Esophagus squamous epithelium (tissue), 5 donors: ENCODE data around the gene SCARB1. TPM values are rescaled to one million over a fixed set of nuclear protein-coding genes. Genes with fewer than 3 reads are reported as not detected.

Experiments
- DNase-seq: peaks from one replicate; lab custom pipeline; 2025; lab: John Stamatoyannopoulos, UW
- H3K27ac ChIP-seq, 4 donors: fragments of 200-600 bp; sonication (generic); one replicate each; pipeline ENCODE4 v1.5.1; 2016 to 2019; ENCODE audit warnings: mild to moderate bottlenecking in 1 of 4
- H3K27me3 ChIP-seq, 4 donors: fragments of 200-600 bp; sonication (generic); 1 replicate in 3 of 4; 2 replicates in 1 of 4; pipeline versions ENCODE4 v1.5.1 to v1.6.0; 2017 to 2021; ENCODE audit warnings: antibody characterized with exemption in 1 of 4
- H3K36me3 ChIP-seq, 3 donors: fragments of 200-600 bp; sonication (generic); one replicate each; pipeline ENCODE4 v1.5.1; 2016 to 2019
- H3K4me1 ChIP-seq, 3 donors: fragments of 200-600 bp; sonication (generic); one replicate each; pipeline ENCODE4 v1.5.1; 2017 to 2019
- H3K4me3 ChIP-seq, 4 donors: fragments of 200-600 bp; sonication (generic); 1 replicate in 3 of 4; 2 replicates in 1 of 4; pipeline ENCODE4 v1.5.1; 2016 to 2019; ENCODE audit warnings: mild to moderate bottlenecking in 2 of 4, moderate library complexity in 1 of 4
- H3K9me3 ChIP-seq, 3 donors: fragments of 200-600 bp; sonication (generic); one replicate each; pipeline ENCODE4 v1.5.1; 2016 to 2019
- CTCF ChIP-seq, 6 experiments: fragments of 450-650 bp in 4 of 6; fragments of 200-600 bp in 2 of 6; sonication (generic) in 2 of 6; IDR thresholded peaks; one replicate each; pipeline ENCODE4 v1.5.1; 2016 to 2019; ENCODE audit warnings: antibody characterized with exemption in 6 of 6, mild to moderate bottlenecking in 4 of 6, moderate library complexity in 4 of 6
- POLR2A ChIP-seq, 4 donors: fragments of 450-650 bp; IDR thresholded peaks; one replicate each; pipeline ENCODE4 v1.6.1; 2017; ENCODE audit warnings: antibody characterized with exemption in 4 of 4, mild to moderate bottlenecking in 4 of 4, moderate library complexity in 3 of 4
- WGBS, 2 donors: methylation state at CpG; one replicate each; pipeline ENCODE4 v1.1.5; 2018; 5-methylcytosine and 5-hydroxymethylcytosine counted together
- intact Hi-C: fragments of 100-400 bp; cut with DNase I; formaldehyde crosslinking; loops from one replicate; pipeline ENCODE4 v1.15.0; 2022
- total RNA-seq, 4 donors: library from RNA; depleted of rRNA; stranded (reverse); fragments of >200 nt; gene quantifications; one replicate each; pipeline ENCODE4 v1.1.0, GENCODE V29; 2016
- donor health status: DM: yes; HTN: yes; CAD: no.

SCARB1 gene
- total RNA-seq, 4 donors from 2014 or later = 7.1 to 9.5 (median 8.8) TPM

GRCh38 chr12:124762791-124763593, 100.7 kb downstream of the SCARB1 start:
- Histone ChIP-seq H3K9me3 (peaks cover 0 to 14% (median 7%) of the 10 kb centered on the region in 3 donors), H3K4me3 (no peak overlapping the region), H3K27me3 (peaks cover 0 to 34% (median 0%) of the 10 kb centered on the region in 4 donors), H3K36me3 (no peaks in the 10 kb centered on the region), H3K27ac (peak overlapping the region in 1 of 4 donors; percentile 7), H3K4me1 (peaks cover 16 to 75% (median 27%) of the 10 kb centered on the region in 3 donors)
- DNase-seq = no peak
- 48 to 59% methylated on average over 12 to 13 of the region's 13 CpGs for WGBS, 2 donors
- intact Hi-C loops = no loop called here
- TF ChIP-seq CTCF (IDR thresholded peaks at IDR 0.05) (no peak), POLR2A (IDR thresholded peaks at IDR 0.05) (no peak)

- peaks cover 16 to 76% (median 27%) of the 10 kb centered on the region in 3 donors for H3K4me1 ChIP-seq
- no peak overlapping the region for H3K27ac ChIP-seq
- 81 to 86% methylated on average over 7 to 8 of the region's 8 CpGs for WGBS, 2 donors
- H3K36me3 ChIP-seq = no peaks in the 10 kb centered on the region
- intact Hi-C loops = no loop called here
- peaks cover 0 to 40% (median 0%) of the 10 kb centered on the region in 4 donors for H3K27me3 ChIP-seq
- DNase-seq = no peak
- peaks cover 0 to 18% (median 7%) of the 10 kb centered on the region in 3 donors for H3K9me3 ChIP-seq
- H3K4me3 ChIP-seq = no peak overlapping the region
- TF ChIP-seq POLR2A (IDR thresholded peaks at IDR 0.05) (no peak), CTCF (IDR thresholded peaks at IDR 0.05) (no peak)
Observed at GRCh38 chr12:124762384-124762783, 101.3 kb downstream of the SCARB1 start.

- Histone ChIP-seq H3K9me3 (peaks cover 0 to 23% (median 10%) of the 10 kb centered on the region in 3 donors), H3K4me3 (no peak overlapping the region), H3K4me1 (peaks cover 16 to 70% (median 22%) of the 10 kb centered on the region in 3 donors), H3K27ac (no peak overlapping the region), H3K27me3 (peaks cover 0 to 46% (median 0%) of the 10 kb centered on the region in 4 donors), H3K36me3 (no peaks in the 10 kb centered on the region)
- no peak for DNase-seq
- TF ChIP-seq CTCF (IDR thresholded peaks at IDR 0.05) (no peak), POLR2A (IDR thresholded peaks at IDR 0.05) (no peak)
- intact Hi-C loops = no loop called here
- 36 to 51% methylated on average over 2 to 3 of the region's 4 CpGs for WGBS, 2 donors
Observed at GRCh38 chr12:124761871-124762270, 101.8 kb downstream of the SCARB1 start.

GRCh38 chr12:124761056-124761455, 102.6 kb downstream of the SCARB1 start:
- peaks cover 0 to 23% (median 10%) of the 10 kb centered on the region in 3 donors for H3K9me3 ChIP-seq
- H3K4me3 ChIP-seq = no peak overlapping the region
- no peak overlapping the region for H3K27ac ChIP-seq
- H3K36me3 ChIP-seq = no peaks in the 10 kb centered on the region
- H3K4me1 ChIP-seq = peaks cover 9 to 66% (median 15%) of the 10 kb centered on the region in 3 donors
- no peak for DNase-seq
- no peak for TF ChIP-seq CTCF (IDR thresholded peaks at IDR 0.05)
- no peak for TF ChIP-seq POLR2A (IDR thresholded peaks at IDR 0.05)
- 82 to 96% methylated on average over 2 to 7 of the region's 7 CpGs for WGBS, 2 donors
- H3K27me3 ChIP-seq = peaks cover 0 to 53% (median 0%) of the 10 kb centered on the region in 4 donors
- intact Hi-C loops = no loop called here

- no peaks in the 10 kb centered on the region for H3K36me3 ChIP-seq
- DNase-seq = no peak
- H3K9me3 ChIP-seq = peaks cover 0 to 23% (median 10%) of the 10 kb centered on the region in 3 donors
- H3K4me1 ChIP-seq = peaks cover 5 to 66% (median 15%) of the 10 kb centered on the region in 3 donors
- peak overlapping the region in 2 of 4 donors; percentile 44 to 56 for H3K27ac ChIP-seq
- intact Hi-C loops = no loop called here
- no peak overlapping the region for H3K4me3 ChIP-seq
- peaks cover 0 to 57% (median 0%) of the 10 kb centered on the region in 4 donors for H3K27me3 ChIP-seq
- WGBS, 2 donors = 82% methylated on average over 6 of the region's 9 CpGs; no CpG with 5 or more reads in 1 of the 2 donors
- no peak for TF ChIP-seq POLR2A (IDR thresholded peaks at IDR 0.05)
- TF ChIP-seq CTCF (IDR thresholded peaks at IDR 0.05) = no peak
Observed at GRCh38 chr12:124760560-124760959, 103.1 kb downstream of the SCARB1 start.
